DMS153 treated with DMSO at 0.1 percent for 48 hours (cell line): Measurements from ENCODE around the gene ACOT12.
"Not testable (repeated sequence)": the region's sequence is repeated elsewhere in the genome, so short reads cannot be mapped to it uniquely, and the experiment has no call there.

Experiments
- DNase-seq: peaks from one replicate; lab custom pipeline; 2025; ENCODE audit not compliant: unreplicated experiment; lab: John Stamatoyannopoulos, UW

Gene ACOT12

GRCh38 chr5:81393783-81394718 is at the start of gene ACOT12:
ACOT12 (minus strand) TSS chr5:81394134; CDS start chr5:81394114, 20 bp downstream.
- no peak for DNase-seq

GRCh38 chr5:81435023-81435422 is 41.1 kb upstream of the ACOT12 start:
- no peak for DNase-seq

GRCh38 chr5:81429985-81430384 is 36.1 kb upstream of the ACOT12 start:
- no peak for DNase-seq

- no peak for DNase-seq
These were observed 35.4 kb upstream of the ACOT12 start for GRCh38 chr5:81429363-81429762.

GRCh38 chr5:81428861-81429260 is 34.9 kb upstream of the ACOT12 start:
- DNase-seq: no peak

GRCh38 chr5:81428446-81428845 is 34.5 kb upstream of the ACOT12 start:
- DNase-seq: no peak

GRCh38 chr5:81427566-81427965 is 33.6 kb upstream of the ACOT12 start:
- DNase-seq: no peak

- no peak for DNase-seq
These were observed 32.6 kb upstream of the ACOT12 start for GRCh38 chr5:81426359-81427030.

- peak; percentile 1 for DNase-seq
These were observed 31.6 kb upstream of the ACOT12 start for GRCh38 chr5:81425569-81425968.

- no peak for DNase-seq
These were observed 30.8 kb upstream of the ACOT12 start for GRCh38 chr5:81424728-81425127.

GRCh38 chr5:81422671-81423070 is 28.7 kb upstream of the ACOT12 start:
- DNase-seq: no peak

GRCh38 chr5:81420039-81420667 is 26.2 kb upstream of the ACOT12 start:
- no peak for DNase-seq

- DNase-seq: no peak
These were observed 24.7 kb upstream of the ACOT12 start for GRCh38 chr5:81418606-81419005.

- no peak for DNase-seq
These were observed 23.1 kb upstream of the ACOT12 start for GRCh38 chr5:81417052-81417451.

GRCh38 chr5:81409896-81410295 is 16.0 kb upstream of the ACOT12 start:
- no peak for DNase-seq

- no peak for DNase-seq
These were observed 15.4 kb upstream of the ACOT12 start for GRCh38 chr5:81409361-81409760.

GRCh38 chr5:81408496-81408895 is 14.6 kb upstream of the ACOT12 start:
- DNase-seq: no peak

GRCh38 chr5:81407811-81408210 is 13.9 kb upstream of the ACOT12 start:
- not testable (repeated sequence) for DNase-seq

- no peak for DNase-seq
These were observed 11.4 kb upstream of the ACOT12 start for GRCh38 chr5:81405126-81405891.

GRCh38 chr5:81402192-81402930 is 8.4 kb upstream of the ACOT12 start:
- no peak for DNase-seq
